ENCODE measurements around the gene NCAM1.

The NCAM1 gene

GRCh38 chr11:113201054-113201818, 240.0 kb downstream of the NCAM1 start:
- Histone ChIP-seq H3K4me1 (ENCODE audit: control insufficient read depth, insufficient read depth, low read length) (no peaks in the 10 kb centered on the region), H3K36me3 (ENCODE audit: control insufficient read depth in 2 of 2, insufficient read depth in 1 of 2, low read length in 2 of 2) (peaks cover 0 to 10% of the 10 kb centered on the region in 2 experiments; a peak in 1 of 3 replicates), H3K9me3 (ENCODE audit: control insufficient read depth, insufficient read depth, low read depth, low read length) (no peaks in the 10 kb centered on the region), H3K4me3 (ENCODE audit: low read depth, low read length) (no peak overlapping the region), H3K27ac (ENCODE audit: extremely low read depth, low read depth, low read length) (no peak overlapping the region)
- CTCF ChIA-PET, result no interaction called here
- TF ChIP-seq, protein P1, sequence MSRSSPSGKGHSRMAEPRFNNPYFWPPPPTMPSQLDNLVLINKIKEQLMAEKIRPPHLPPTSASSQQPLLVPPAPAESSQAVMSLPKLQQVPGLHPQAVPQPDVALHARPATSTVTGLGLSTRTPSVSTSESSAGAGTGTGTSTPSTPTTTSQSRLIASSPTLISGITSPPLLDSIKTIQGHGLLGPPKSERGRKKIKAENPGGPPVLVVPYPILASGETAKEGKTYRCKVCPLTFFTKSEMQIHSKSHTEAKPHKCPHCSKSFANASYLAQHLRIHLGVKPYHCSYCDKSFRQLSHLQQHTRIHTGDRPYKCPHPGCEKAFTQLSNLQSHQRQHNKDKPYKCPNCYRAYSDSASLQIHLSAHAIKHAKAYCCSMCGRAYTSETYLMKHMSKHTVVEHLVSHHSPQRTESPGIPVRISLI (tag by site-specific recombination; IDR thresholded peaks at IDR 0.05), result no peak
- TF ChIP-seq RBAK (tag by site-specific recombination; IDR thresholded peaks at IDR 0.05) (no peak), MEIS1 (CRISPR knock-in tag; IDR thresholded peaks at IDR 0.05; ENCODE audit: borderline replicate concordance) (no peak), REPIN1 (tag by site-specific recombination; IDR thresholded peaks at IDR 0.05; ENCODE audit: low read depth) (no peak), ZNF292 (tag by site-specific recombination; IDR thresholded peaks at IDR 0.05; ENCODE audit: borderline replicate concordance, low read depth) (no peak), ZNF529 (tag by site-specific recombination; IDR thresholded peaks at IDR 0.05; ENCODE audit: insufficient replicate concordance) (no peak), KLF7 (tag by site-specific recombination; IDR thresholded peaks at IDR 0.05; ENCODE audit: borderline replicate concordance) (no peak), ZBTB17 (tag by site-specific recombination; IDR thresholded peaks at IDR 0.05) (no peak), ZNF148 (tag by site-specific recombination; IDR thresholded peaks at IDR 0.05; ENCODE audit: borderline replicate concordance) (no peak), SCRT1 (tag by site-specific recombination; IDR thresholded peaks at IDR 0.05; ENCODE audit: borderline replicate concordance) (no peak), ZNF645 (tag by site-specific recombination; IDR thresholded peaks at IDR 0.05) (no peak)
- POLR2A ChIA-PET, result no interaction called here

- TF ChIP-seq ZNF621 (tag by site-specific recombination; IDR thresholded peaks at IDR 0.05), result no peak
- TF ChIP-seq, protein P2, sequence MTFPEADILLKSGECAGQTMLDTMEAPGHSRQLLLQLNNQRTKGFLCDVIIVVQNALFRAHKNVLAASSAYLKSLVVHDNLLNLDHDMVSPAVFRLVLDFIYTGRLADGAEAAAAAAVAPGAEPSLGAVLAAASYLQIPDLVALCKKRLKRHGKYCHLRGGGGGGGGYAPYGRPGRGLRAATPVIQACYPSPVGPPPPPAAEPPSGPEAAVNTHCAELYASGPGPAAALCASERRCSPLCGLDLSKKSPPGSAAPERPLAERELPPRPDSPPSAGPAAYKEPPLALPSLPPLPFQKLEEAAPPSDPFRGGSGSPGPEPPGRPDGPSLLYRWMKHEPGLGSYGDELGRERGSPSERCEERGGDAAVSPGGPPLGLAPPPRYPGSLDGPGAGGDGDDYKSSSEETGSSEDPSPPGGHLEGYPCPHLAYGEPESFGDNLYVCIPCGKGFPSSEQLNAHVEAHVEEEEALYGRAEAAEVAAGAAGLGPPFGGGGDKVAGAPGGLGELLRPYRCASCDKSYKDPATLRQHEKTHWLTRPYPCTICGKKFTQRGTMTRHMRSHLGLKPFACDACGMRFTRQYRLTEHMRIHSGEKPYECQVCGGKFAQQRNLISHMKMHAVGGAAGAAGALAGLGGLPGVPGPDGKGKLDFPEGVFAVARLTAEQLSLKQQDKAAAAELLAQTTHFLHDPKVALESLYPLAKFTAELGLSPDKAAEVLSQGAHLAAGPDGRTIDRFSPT (tag by site-specific recombination; IDR thresholded peaks at IDR 0.05), result no peak
- TF ChIP-seq KLF16 (tag by site-specific recombination; IDR thresholded peaks at IDR 0.05), result no peak
- no peak for TF ChIP-seq ZNF121 (tag by site-specific recombination; IDR thresholded peaks at IDR 0.05)
- no peak for TF ChIP-seq ZNF514 (tag by site-specific recombination; IDR thresholded peaks at IDR 0.05)
- no peak for TF ChIP-seq ZNF623 (tag by site-specific recombination; IDR thresholded peaks at IDR 0.05)
- Histone ChIP-seq H3K36me3 (ENCODE audit: control insufficient read depth in 2 of 2, insufficient read depth in 1 of 2, low read length in 2 of 2) (peaks cover 0 to 15% of the 10 kb centered on the region in 2 experiments; a peak in 1 of 3 replicates), H3K27ac (ENCODE audit: extremely low read depth, low read depth, low read length) (no peak overlapping the region), H3K9me3 (ENCODE audit: control insufficient read depth, insufficient read depth, low read depth, low read length) (no peaks in the 10 kb centered on the region), H3K4me1 (ENCODE audit: control insufficient read depth, insufficient read depth, low read length) (no peaks in the 10 kb centered on the region), H3K4me3 (ENCODE audit: low read depth, low read length) (no peak overlapping the region)
- POLR2A ChIA-PET, result no interaction called here
- CTCF ChIA-PET, result interaction anchor here (0.6 to 1.2 kb wide), 3 partner anchors 32 to 321 kb away, joined by 3 read pairs; no protein-coding TSS in a partner anchor
These were observed 241.2 kb downstream of the NCAM1 start for GRCh38 chr11:113202431-113202830.

Data from HEK293 (cell line).